Activated CD8-positive, alpha-beta T cell treated with anti-CD3 and anti-CD28 coated beads for 36 hours (primary cell): Measurements from ENCODE around the gene S100A7A. TPM values are rescaled to one million over a fixed set of nuclear protein-coding genes. Genes with fewer than 3 reads are reported as not detected.

Source experiments
- ATAC-seq: fragments of 200-7000 bp; cut with Tn5 transposase; one replicate; pipeline ENCODE4 v1.10.0; 2021; ENCODE audit warnings: mild to moderate bottlenecking, moderate library complexity
- CTCF ChIA-PET: fragments of 350-600 bp; sonication (Branson Sonifier 250); formaldehyde crosslinking; loops from one replicate; lab custom pipeline; 2021; ENCODE audit warnings: antibody characterized with exemption; lab: Charles Lee
- POLR2A ChIA-PET: fragments of 350-600 bp; sonication (Branson Sonifier 250); formaldehyde crosslinking; loops from one replicate; lab custom pipeline; 2021; ENCODE audit warnings: antibody characterized with exemption; lab: Charles Lee
- DNase-seq: peaks from one replicate; pipeline ENCODE4 v3.0.0-alpha.2; 2020
- H3K27ac Mint-ChIP-seq: one replicate; pipeline ENCODE4 v1.8.0; 2021; ENCODE audit warnings: mild to moderate bottlenecking, mixed read lengths
- H3K27me3 Mint-ChIP-seq: one replicate; pipeline ENCODE4 v1.8.0; 2021; ENCODE audit warnings: mixed read lengths
- H3K36me3 Mint-ChIP-seq: one replicate; pipeline ENCODE4 v1.8.0; 2021; ENCODE audit warnings: low read depth, mixed read lengths
- H3K4me1 Mint-ChIP-seq: one replicate; pipeline ENCODE4 v1.8.0; 2021; ENCODE audit warnings: low read depth, mixed read lengths
- H3K4me3 Mint-ChIP-seq: one replicate; pipeline ENCODE4 v1.8.0; 2021; ENCODE audit warnings: mild to moderate bottlenecking, moderate library complexity, mixed read lengths
- H3K9me3 Mint-ChIP-seq: one replicate; pipeline ENCODE4 v1.8.0; 2021; ENCODE audit warnings: mixed read lengths
- intact Hi-C: fragments of 100-400 bp; cut with micrococcal nuclease; formaldehyde crosslinking; loops from one replicate; pipeline ENCODE4 v1.10.0; 2022
- total RNA-seq, 2 experiments: library from RNA; stranded (reverse); gene quantifications; one replicate each; pipeline ENCODE4 v1.2.3, GENCODE V29; 2021
- TF ChIP-seq, protein P1 (sequence below): fragments of 200-600 bp; IDR thresholded peaks from one replicate; pipeline ENCODE4 v1.8.0; 2022; ENCODE audit warnings: antibody characterized with exemption, mild to moderate bottlenecking

The S100A7A gene
- total RNA-seq, 2 experiments from 2014 or later, result not detected

DNA sequence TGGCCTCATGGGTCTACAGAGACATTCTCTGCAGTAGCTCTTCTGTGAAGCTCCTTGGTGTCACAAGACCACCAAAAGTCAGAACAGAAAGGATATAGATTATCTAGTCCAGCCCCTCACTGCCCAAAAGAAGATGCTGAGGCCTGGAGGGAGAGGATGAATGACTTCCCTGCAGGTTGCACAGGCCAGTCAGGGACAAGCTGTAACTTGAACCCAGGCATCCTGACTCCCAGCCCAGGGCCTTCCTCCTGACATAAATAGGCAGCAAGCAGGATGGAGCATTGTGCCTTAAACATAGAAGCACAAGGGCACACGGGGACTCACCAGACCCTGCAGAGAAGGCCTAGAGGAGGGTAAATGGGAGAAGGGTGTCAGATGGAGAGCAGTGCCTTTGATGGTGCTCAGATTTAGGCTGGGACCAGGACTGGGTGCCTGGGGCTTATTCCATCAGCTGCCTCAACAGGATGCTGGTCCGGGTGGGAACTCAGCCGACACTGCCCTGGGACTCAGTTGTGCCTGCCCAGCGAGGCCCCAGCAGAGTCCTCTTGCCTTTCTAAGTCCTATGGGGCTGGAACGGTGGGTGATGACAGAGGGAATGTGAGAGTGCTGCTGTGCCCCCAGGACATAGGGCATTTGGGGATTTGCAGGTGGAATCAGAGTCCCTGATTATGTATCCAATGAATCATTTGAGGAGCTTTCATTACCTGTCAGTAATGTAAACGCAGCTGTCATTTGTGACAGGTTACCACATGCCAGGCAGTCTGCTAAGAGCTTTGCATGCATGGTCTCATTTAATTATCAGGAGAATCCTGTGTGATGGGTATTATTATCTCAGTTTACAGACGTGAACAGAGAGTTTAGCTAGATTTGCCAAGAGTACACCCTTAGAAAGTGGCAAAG, 13.2 kb downstream of the S100A7A start:
- H3K27ac Mint-ChIP-seq, result no peak overlapping the region
- H3K4me3 Mint-ChIP-seq, result no peak overlapping the region
- intact Hi-C loops, result no loop called here
- TF ChIP-seq, protein P1, sequence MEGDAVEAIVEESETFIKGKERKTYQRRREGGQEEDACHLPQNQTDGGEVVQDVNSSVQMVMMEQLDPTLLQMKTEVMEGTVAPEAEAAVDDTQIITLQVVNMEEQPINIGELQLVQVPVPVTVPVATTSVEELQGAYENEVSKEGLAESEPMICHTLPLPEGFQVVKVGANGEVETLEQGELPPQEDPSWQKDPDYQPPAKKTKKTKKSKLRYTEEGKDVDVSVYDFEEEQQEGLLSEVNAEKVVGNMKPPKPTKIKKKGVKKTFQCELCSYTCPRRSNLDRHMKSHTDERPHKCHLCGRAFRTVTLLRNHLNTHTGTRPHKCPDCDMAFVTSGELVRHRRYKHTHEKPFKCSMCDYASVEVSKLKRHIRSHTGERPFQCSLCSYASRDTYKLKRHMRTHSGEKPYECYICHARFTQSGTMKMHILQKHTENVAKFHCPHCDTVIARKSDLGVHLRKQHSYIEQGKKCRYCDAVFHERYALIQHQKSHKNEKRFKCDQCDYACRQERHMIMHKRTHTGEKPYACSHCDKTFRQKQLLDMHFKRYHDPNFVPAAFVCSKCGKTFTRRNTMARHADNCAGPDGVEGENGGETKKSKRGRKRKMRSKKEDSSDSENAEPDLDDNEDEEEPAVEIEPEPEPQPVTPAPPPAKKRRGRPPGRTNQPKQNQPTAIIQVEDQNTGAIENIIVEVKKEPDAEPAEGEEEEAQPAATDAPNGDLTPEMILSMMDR, result no peak
- H3K36me3 Mint-ChIP-seq, result no peaks in the 10 kb centered on the region
- H3K27me3 Mint-ChIP-seq, result peaks cover 6% of the 10 kb centered on the region
- H3K4me1 Mint-ChIP-seq, result no peaks in the 10 kb centered on the region
- ChIA-PET CTCF (interaction anchor here (1.5 kb wide), 1 partner anchor 66 kb away, joined by 3 read pairs; no protein-coding TSS in a partner anchor), POLR2A (no interaction called here)
- DNase-seq (no peak), ATAC-seq (no peak)
- no peaks in the 10 kb centered on the region for H3K9me3 Mint-ChIP-seq

DNA sequence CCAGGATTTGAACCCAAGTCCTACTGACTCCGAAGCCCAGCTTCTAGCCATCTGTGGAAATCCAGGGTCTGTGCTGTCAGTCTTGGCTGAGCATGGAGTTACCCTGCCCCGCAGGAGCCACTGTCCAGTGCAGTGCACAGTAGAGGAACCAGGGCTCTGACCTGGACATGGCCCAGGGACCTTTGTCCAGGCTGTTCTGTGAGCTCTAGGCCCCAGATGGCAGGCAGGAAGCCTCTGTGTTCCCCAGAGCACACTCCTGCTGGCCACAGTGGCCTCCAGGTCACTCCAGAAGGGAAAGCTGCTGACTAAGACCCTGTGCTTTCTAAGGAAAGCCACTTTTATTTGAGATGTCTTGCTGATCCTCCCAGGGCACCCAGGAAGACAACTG, 13.8 kb downstream of the S100A7A start:
- TF ChIP-seq, protein P1, result no peak
- Mint-ChIP-seq H3K36me3 (no peaks in the 10 kb centered on the region), H3K4me3 (no peak overlapping the region), H3K27me3 (peaks cover 2% of the 10 kb centered on the region), H3K27ac (no peak overlapping the region), H3K9me3 (no peaks in the 10 kb centered on the region), H3K4me1 (no peaks in the 10 kb centered on the region)
- POLR2A ChIA-PET, result no interaction called here
- DNase-seq, result no peak
- CTCF ChIA-PET, result interaction anchor here (1.5 kb wide), 1 partner anchor 65 kb away, joined by 3 read pairs; no protein-coding TSS in a partner anchor
- intact Hi-C loops, result no loop called here
- ATAC-seq, result no peak

DNA sequence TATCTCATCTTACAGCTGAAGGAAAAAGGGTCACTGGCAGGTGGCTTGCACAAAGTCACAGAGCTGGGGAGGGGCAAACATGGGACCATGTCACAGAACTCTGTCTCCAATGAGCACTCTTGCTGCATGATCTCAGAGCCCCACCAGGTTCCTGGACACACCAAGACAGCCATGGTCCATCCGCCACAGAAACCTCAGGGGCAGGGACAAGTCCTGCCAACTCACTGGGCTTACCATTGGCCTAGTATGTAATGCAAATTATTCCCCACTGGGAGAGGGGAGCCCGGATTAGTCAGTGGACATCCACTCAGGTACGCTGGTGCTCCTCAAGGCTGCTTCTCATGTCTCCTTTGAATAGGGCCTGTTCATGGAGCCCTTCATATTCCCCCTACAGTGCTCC, 14.2 kb downstream of the S100A7A start:
- Mint-ChIP-seq H3K27ac (no peak overlapping the region), H3K4me1 (no peaks in the 10 kb centered on the region), H3K36me3 (no peaks in the 10 kb centered on the region), H3K9me3 (no peaks in the 10 kb centered on the region), H3K4me3 (no peak overlapping the region), H3K27me3 (peaks cover 1% of the 10 kb centered on the region)
- ChIA-PET CTCF (no interaction called here), POLR2A (no interaction called here)
- TF ChIP-seq, protein P1, result no peak
- DNase-seq (no peak), ATAC-seq (no peak)
- intact Hi-C loops, result no loop called here

DNA sequence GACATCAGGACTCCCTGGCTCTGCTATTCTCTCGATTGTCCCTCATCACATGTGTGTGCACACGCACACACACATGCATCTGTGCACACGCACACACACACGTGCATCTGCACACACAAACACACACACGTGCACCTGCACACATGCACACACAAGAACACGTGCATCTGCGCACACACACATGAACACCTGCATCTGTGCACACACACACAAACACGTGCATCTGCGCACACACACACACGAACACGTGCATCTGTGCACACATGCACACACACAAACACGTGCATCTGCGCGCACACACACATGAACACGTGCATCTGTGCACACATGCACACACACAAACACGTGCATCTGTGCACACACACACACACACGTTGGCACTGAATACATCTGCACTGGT, 14.7 kb downstream of the S100A7A start:
- Mint-ChIP-seq H3K4me3 (no peak overlapping the region), H3K4me1 (no peaks in the 10 kb centered on the region), H3K36me3 (no peaks in the 10 kb centered on the region), H3K27ac (no peak overlapping the region), H3K27me3 (peaks cover 2% of the 10 kb centered on the region), H3K9me3 (no peaks in the 10 kb centered on the region)
- ATAC-seq, result no peak
- intact Hi-C loops, result no loop called here
- ChIA-PET POLR2A (no interaction called here), CTCF (no interaction called here)
- no peak for DNase-seq
- TF ChIP-seq, protein P1, result no peak

DNA sequence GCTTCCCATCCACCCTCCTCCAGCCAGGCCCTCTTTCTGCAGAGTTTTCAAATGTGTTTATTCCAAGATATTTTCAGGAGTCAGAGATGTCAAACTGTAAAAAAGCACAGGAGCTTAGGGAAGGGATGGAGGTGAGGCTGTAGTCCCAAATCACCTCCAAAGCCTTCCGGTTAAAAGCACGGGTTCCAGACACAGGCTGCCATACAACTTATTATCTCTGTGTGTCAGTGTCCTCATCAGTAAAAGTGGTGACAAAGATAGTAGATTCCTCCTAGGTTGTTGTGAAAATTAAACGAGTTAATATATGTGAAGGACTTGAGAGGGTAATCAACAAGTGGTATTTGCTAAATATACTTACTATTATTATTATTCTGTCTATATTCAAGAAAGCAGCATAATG, 15.1 kb downstream of the S100A7A start:
- ChIA-PET POLR2A (no interaction called here), CTCF (no interaction called here)
- no peaks in the 10 kb centered on the region for H3K9me3 Mint-ChIP-seq
- no peaks in the 10 kb centered on the region for H3K36me3 Mint-ChIP-seq
- DNase-seq, result no peak
- H3K27me3 Mint-ChIP-seq, result peaks cover 3% of the 10 kb centered on the region
- no peaks in the 10 kb centered on the region for H3K4me1 Mint-ChIP-seq
- no peak overlapping the region for H3K4me3 Mint-ChIP-seq
- TF ChIP-seq, protein P1, result no peak
- intact Hi-C loops, result no loop called here
- ATAC-seq, result no peak
- no peak overlapping the region for H3K27ac Mint-ChIP-seq
